Right atrium auricular region (tissue), 2 donors: ENCODE results near the gene JMJD8. TPM values are rescaled to one million over a fixed set of nuclear protein-coding genes. Genes with fewer than 3 reads are reported as not detected.

Experiments
- DNase-seq: peaks from one replicate; pipeline ENCODE4 v3.0.0-alpha.2; 2019; ENCODE audit warnings: low spot score
- H3K27ac ChIP-seq, 2 donors: fragments of 200-600 bp; sonication (generic); 1 replicate in 1 of 2; 2 replicates in 1 of 2; pipeline ENCODE4 v1.5.1; 2016 to 2019
- H3K27me3 ChIP-seq, 2 donors: fragments of 200-600 bp; sonication (generic); one replicate each; pipeline versions ENCODE4 v1.5.1 to v1.6.0; 2017 to 2019
- H3K36me3 ChIP-seq: fragments of 200-600 bp; sonication (generic); one replicate; pipeline ENCODE4 v1.5.1; 2016
- H3K4me1 ChIP-seq, 2 donors: fragments of 200-600 bp; sonication (generic); one replicate each; pipeline versions ENCODE4 v1.5.1 to v1.6.0; 2017 to 2019
- H3K4me3 ChIP-seq, 2 donors: fragments of 200-600 bp; sonication (generic); 1 replicate in 1 of 2; 2 replicates in 1 of 2; pipeline ENCODE4 v1.5.1; 2017 to 2019; ENCODE audit warnings: mild to moderate bottlenecking in 1 of 2, moderate library complexity in 1 of 2
- H3K9me3 ChIP-seq, 2 donors: fragments of 200-600 bp; sonication (generic); one replicate each; pipeline ENCODE4 v1.5.1; 2019
- CTCF ChIP-seq, 2 donors: fragments of 200-600 bp; sonication (generic); IDR thresholded peaks; one replicate each; pipeline ENCODE4 v1.5.1; 2019; ENCODE audit warnings: antibody characterized with exemption in 2 of 2
- total RNA-seq, 2 donors: library from RNA; depleted of rRNA; stranded (reverse); fragments of >200 nt; gene quantifications; one replicate each; pipeline ENCODE4 v1.1.0, GENCODE V29; 2016

Gene JMJD8
- total RNA-seq, 2 donors from 2014 or later, result 76.4 to 82.1 TPM

GRCh38 chr16:677316-678190, 6.6 kb downstream of the JMJD8 start:
- Histone ChIP-seq H3K36me3 (peaks cover 25% of the 10 kb centered on the region), H3K27me3 (no peaks in the 10 kb centered on the region), H3K27ac (no peak overlapping the region), H3K4me3 (no peak overlapping the region), H3K4me1 (peaks cover 0 to 51% of the 10 kb centered on the region in 2 donors), H3K9me3 (no peaks in the 10 kb centered on the region)
- DNase-seq, result no peak
- TF ChIP-seq CTCF (IDR thresholded peaks at IDR 0.05), result no peak

GRCh38 chr16:676913-677312, 7.2 kb downstream of the JMJD8 start:
- no peak for TF ChIP-seq CTCF (IDR thresholded peaks at IDR 0.05)
- DNase-seq, result no peak
- peaks cover 0 to 44% of the 10 kb centered on the region in 2 donors for H3K4me1 ChIP-seq

GRCh38 chr16:676565-676902, 7.6 kb downstream of the JMJD8 start:
- H3K4me1 ChIP-seq, result peaks cover 0 to 40% of the 10 kb centered on the region in 2 donors
- no peak for TF ChIP-seq CTCF (IDR thresholded peaks at IDR 0.05)
- H3K36me3 ChIP-seq, result peaks cover 25% of the 10 kb centered on the region
- H3K27ac ChIP-seq, result no peak overlapping the region
- no peaks in the 10 kb centered on the region for H3K27me3 ChIP-seq
- no peaks in the 10 kb centered on the region for H3K9me3 ChIP-seq
- no peak overlapping the region for H3K4me3 ChIP-seq
- DNase-seq, result no peak

More at GRCh38 chr16:676913-677312, 7.2 kb downstream of the JMJD8 start:
- H3K27me3 ChIP-seq, result no peaks in the 10 kb centered on the region
- H3K9me3 ChIP-seq, result no peaks in the 10 kb centered on the region
- H3K36me3 ChIP-seq, result peaks cover 25% of the 10 kb centered on the region
- H3K4me3 ChIP-seq, result no peak overlapping the region
- H3K27ac ChIP-seq, result no peak overlapping the region

GRCh38 chr16:675884-676564, 8.1 kb downstream of the JMJD8 start:
- no peak for TF ChIP-seq CTCF (IDR thresholded peaks at IDR 0.05)
- Histone ChIP-seq H3K4me1 (peaks cover 0 to 35% of the 10 kb centered on the region in 2 donors), H3K27ac (peak overlapping the region in 1 of 2 donors; percentile 53)

GRCh38 chr16:674968-675883, 8.9 kb downstream of the JMJD8 start, which contains the start of gene RHBDL1:
RHBDL1 (plus strand) TSS chr16:675671; CDS start chr16:675791, 120 bp downstream.
- Histone ChIP-seq H3K4me3 (peak within 1 kb of the TSS; percentile 32 to 50), H3K27ac (peak within 1 kb of the TSS; percentile 23 to 53), H3K4me1 (peaks cover 0 to 31% of the 10 kb centered on the region in 2 donors), H3K27me3 (no peaks in the 10 kb centered on the region), H3K9me3 (no peaks in the 10 kb centered on the region), H3K36me3 (peaks cover 35% of the 10 kb centered on the region)
- TF ChIP-seq CTCF (IDR thresholded peaks at IDR 0.05), result no peak
- no peak for DNase-seq

More at GRCh38 chr16:675884-676564, 8.1 kb downstream of the JMJD8 start:
- peak overlapping the region; percentile 32 to 50 for H3K4me3 ChIP-seq
- H3K27me3 ChIP-seq, result no peaks in the 10 kb centered on the region
- no peak for DNase-seq
- H3K36me3 ChIP-seq, result peaks cover 27% of the 10 kb centered on the region
- no peaks in the 10 kb centered on the region for H3K9me3 ChIP-seq
